ENCODE measurements around the gene RAD9A. TPM values are rescaled to one million over a fixed set of nuclear protein-coding genes. Genes with fewer than 3 reads are reported as not detected.

RAD9A gene
- 23.8 TPM for total RNA-seq

- ATAC-seq (peak; percentile 90), DNase-seq (ENCODE audit: low spot score) (peak; percentile 98)
- intact Hi-C loops (cut with DNase I): no loop called here
Measured at GRCh38 chr11:67391304-67392182, at the start of gene RAD9A. TSS of gene RAD9A (plus strand) at chr11:67391986. CDS start at chr11:67392045, 59 bp downstream.

- intact Hi-C loops (cut with DNase I): no loop called here
- DNase-seq (ENCODE audit: low spot score): no peak
- no peak for ATAC-seq
Measured at GRCh38 chr11:67344264-67344663, 47.5 kb upstream of the RAD9A start.

GRCh38 chr11:67345247-67345919 is 46.4 kb upstream of the RAD9A start:
- intact Hi-C loops (cut with DNase I): no loop called here
- ATAC-seq: no peak

GRCh38 chr11:67345920-67346819 is 45.6 kb upstream of the RAD9A start:
- ATAC-seq (no peak), DNase-seq (ENCODE audit: low spot score) (no peak)
- intact Hi-C loops (cut with DNase I): no loop called here

More at GRCh38 chr11:67345247-67345919, 46.4 kb upstream of the RAD9A start:
- no peak for DNase-seq (ENCODE audit: low spot score)

- ATAC-seq (no peak), DNase-seq (ENCODE audit: low spot score) (no peak)
- intact Hi-C loops (cut with DNase I): no loop called here
Measured at GRCh38 chr11:67347964-67348749, 43.6 kb upstream of the RAD9A start.

- ATAC-seq: no peak
- intact Hi-C loops (cut with DNase I): no loop called here
- no peak for DNase-seq (ENCODE audit: low spot score)
Measured at GRCh38 chr11:67349036-67349435, 42.8 kb upstream of the RAD9A start.

- no peak for ATAC-seq
- DNase-seq (ENCODE audit: low spot score): no peak
- intact Hi-C loops (cut with DNase I): no loop called here
Measured at GRCh38 chr11:67349457-67349856, 42.3 kb upstream of the RAD9A start.

GRCh38 chr11:67349928-67350465 is 41.8 kb upstream of the RAD9A start:
- DNase-seq (ENCODE audit: low spot score): no peak
- intact Hi-C loops (cut with DNase I): no loop called here
- ATAC-seq: no peak

GRCh38 chr11:67351275-67352005 is 40.3 kb upstream of the RAD9A start:
- DNase-seq (ENCODE audit: low spot score): peak; percentile 77
- ATAC-seq: peak; percentile 9
- intact Hi-C loops (cut with DNase I): no loop called here

- peak; percentile 10 for ATAC-seq
Measured at GRCh38 chr11:67352546-67353316, 39.1 kb upstream of the RAD9A start.

GRCh38 chr11:67353317-67354074 is 38.3 kb upstream of the RAD9A start, which contains the start of gene POLD4:
TSS of gene POLD4 (minus strand) at chr11:67353546. CDS start at chr11:67353399, 147 bp downstream.
- intact Hi-C loops (cut with DNase I): loop anchor here (2.0 kb wide), 1 partner anchor 29 kb away; no protein-coding TSS in a partner anchor
- ATAC-seq: peak; percentile 96
- peak; percentile 99 for DNase-seq (ENCODE audit: low spot score)

More at GRCh38 chr11:67352546-67353316, 39.1 kb upstream of the RAD9A start:
- DNase-seq (ENCODE audit: low spot score): no peak
- intact Hi-C loops (cut with DNase I): no loop called here

GRCh38 chr11:67354075-67355022 is 37.4 kb upstream of the RAD9A start:
- intact Hi-C loops (cut with DNase I): loop anchor here (2.0 kb wide), 1 partner anchor 28 kb away; no protein-coding TSS in a partner anchor
- no peak for DNase-seq (ENCODE audit: low spot score)
- peak; percentile 6 for ATAC-seq

- DNase-seq (ENCODE audit: low spot score): no peak
- intact Hi-C loops (cut with DNase I): loop anchor here (2.0 kb wide), 1 partner anchor 28 kb away; no protein-coding TSS in a partner anchor
- no peak for ATAC-seq
Measured at GRCh38 chr11:67355023-67355793, 36.6 kb upstream of the RAD9A start.

All from sciatic nerve (tissue), 2 donors.